Measurements from ENCODE around the gene CPLANE2.

Gene CPLANE2

GRCh38 chr1:16187748-16188401 is 49.1 kb downstream of the CPLANE2 start:
- no peak overlapping the region for H3K4me3 ChIP-seq
- no peak overlapping the region for H3K27ac ChIP-seq
- TF ChIP-seq, protein P1, sequence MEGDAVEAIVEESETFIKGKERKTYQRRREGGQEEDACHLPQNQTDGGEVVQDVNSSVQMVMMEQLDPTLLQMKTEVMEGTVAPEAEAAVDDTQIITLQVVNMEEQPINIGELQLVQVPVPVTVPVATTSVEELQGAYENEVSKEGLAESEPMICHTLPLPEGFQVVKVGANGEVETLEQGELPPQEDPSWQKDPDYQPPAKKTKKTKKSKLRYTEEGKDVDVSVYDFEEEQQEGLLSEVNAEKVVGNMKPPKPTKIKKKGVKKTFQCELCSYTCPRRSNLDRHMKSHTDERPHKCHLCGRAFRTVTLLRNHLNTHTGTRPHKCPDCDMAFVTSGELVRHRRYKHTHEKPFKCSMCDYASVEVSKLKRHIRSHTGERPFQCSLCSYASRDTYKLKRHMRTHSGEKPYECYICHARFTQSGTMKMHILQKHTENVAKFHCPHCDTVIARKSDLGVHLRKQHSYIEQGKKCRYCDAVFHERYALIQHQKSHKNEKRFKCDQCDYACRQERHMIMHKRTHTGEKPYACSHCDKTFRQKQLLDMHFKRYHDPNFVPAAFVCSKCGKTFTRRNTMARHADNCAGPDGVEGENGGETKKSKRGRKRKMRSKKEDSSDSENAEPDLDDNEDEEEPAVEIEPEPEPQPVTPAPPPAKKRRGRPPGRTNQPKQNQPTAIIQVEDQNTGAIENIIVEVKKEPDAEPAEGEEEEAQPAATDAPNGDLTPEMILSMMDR (IDR thresholded peaks at IDR 0.05) = peak; percentile 96
- peak; percentile 76 for DNase-seq (ENCODE audit: low spot score)

- TF ChIP-seq, protein P1 (IDR thresholded peaks at IDR 0.05) = no peak
- H3K4me3 ChIP-seq = no peak overlapping the region
- no peak overlapping the region for H3K27ac ChIP-seq
- DNase-seq (ENCODE audit: low spot score) = no peak
These were observed 50.2 kb downstream of the CPLANE2 start for GRCh38 chr1:16186655-16187235.

DNA sequence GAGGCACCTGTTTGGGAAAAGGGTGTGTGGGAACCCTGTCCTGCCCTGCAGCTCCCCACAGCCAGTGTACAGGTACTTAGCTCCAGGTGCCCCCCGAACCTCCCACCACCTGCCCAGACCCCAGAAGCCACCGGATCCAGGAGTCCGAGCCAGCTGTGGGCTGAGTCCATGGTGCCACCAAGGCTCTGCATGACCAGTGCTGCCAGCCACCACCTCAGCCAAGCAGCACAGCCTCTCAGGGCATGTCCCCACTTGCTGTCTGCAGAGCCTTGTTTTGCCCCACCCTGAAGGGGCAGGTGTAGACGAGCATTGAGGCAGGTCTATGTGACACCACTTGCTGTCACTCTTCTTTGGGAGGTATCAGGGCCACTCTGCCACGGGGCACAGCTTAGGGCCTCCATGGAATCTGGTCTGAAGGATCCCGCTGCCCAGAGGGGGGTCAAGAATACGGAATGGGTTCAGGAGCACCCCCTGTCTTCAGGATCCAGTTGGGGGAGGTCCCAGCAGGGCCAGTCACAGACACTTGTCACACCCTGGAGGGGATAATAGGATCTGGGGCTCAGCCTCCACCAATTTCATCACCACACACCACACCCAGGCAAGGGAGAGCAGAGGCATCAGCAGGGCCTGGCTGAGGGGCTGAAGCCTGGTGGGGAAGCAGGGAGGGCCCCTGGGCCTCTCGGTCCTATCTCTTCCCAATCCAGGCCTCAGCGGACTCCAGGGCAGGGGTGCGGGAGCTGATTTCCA is 52.3 kb downstream of the CPLANE2 start:
- no peak for DNase-seq (ENCODE audit: low spot score)
- Histone ChIP-seq H3K27ac (peak overlapping the region in 1 of 2 donors; percentile 49), H3K4me3 (no peak overlapping the region)
- TF ChIP-seq, protein P1 (IDR thresholded peaks at IDR 0.05) = no peak

DNA sequence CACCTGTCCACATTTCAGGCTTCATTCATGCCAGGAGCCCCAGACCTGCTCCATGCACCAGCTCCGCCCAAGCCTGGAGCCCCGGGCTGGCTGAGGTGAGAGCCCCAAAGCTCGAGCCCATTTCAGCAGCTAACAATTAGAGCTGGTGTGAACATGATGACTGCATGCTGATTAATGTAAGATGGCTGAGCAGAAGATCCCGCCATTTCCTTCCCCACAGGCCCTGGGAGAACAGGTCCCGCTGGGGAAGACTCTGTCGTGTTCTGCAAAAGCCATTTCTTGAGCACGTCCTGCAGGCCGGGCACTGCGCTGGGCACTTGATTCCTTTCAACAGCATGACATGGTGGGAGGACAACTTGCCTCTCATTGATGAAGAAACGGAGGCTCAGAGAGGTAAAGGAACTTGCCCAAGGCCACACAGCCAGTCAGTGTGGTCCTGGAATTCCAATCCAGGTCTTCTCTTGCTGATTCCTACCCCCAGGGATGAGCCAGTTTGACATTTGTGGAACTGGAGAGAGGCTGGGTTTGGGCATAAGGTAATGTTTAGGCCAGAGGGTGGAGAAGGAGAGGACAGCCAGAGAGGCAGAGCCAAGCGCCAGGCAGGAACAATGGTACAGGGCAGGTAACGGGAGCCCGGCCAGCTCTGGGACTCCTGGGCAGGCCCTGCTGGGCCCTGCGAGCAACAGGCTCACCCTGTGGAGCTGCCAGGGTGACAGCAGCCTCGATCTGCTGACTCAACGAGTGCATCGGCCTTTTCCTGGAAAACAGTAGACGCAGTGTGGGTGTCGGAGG is 53.0 kb downstream of the CPLANE2 start:
- TF ChIP-seq, protein P1 (IDR thresholded peaks at IDR 0.05) = no peak
- Histone ChIP-seq H3K4me3 (no peak overlapping the region), H3K27ac (peak overlapping the region; percentile 24 to 96)
- DNase-seq (ENCODE audit: low spot score) = no peak

GRCh38 chr1:16183179-16183578 is 53.8 kb downstream of the CPLANE2 start:
- no peak overlapping the region for H3K4me3 ChIP-seq
- DNase-seq (ENCODE audit: low spot score) = no peak
- TF ChIP-seq, protein P1 (IDR thresholded peaks at IDR 0.05) = no peak
- H3K27ac ChIP-seq = peak overlapping the region; percentile 24 to 96

- Histone ChIP-seq H3K4me3 (peak overlapping the region; percentile 35), H3K27ac (peak overlapping the region; percentile 80 to 96)
- DNase-seq (ENCODE audit: low spot score) = peak; percentile 95
- TF ChIP-seq, protein P1 (IDR thresholded peaks at IDR 0.05) = no peak
These were observed 54.9 kb downstream of the CPLANE2 start for GRCh38 chr1:16181887-16182719.

Data from coronary artery (tissue), 2 donors.